ACHN (cell line): ENCODE measurements around the gene NUCB1.
"Not testable (repeated sequence)": the region's sequence is repeated elsewhere in the genome, so short reads cannot be mapped to it uniquely, and the experiment has no call there.

Experiments
- DNase-seq: peaks from one replicate; pipeline ENCODE4 v3.0.0-alpha.2; 2015
- in situ Hi-C: cut with HindIII; loops from 2 replicates; pipeline ENCODE4 v1.10.0; 2017; ENCODE audit warnings: low sequenced_read_pairs, low pct_ligation_motif_present, low pct_unique_long_range_greater_than_20kb

The NUCB1 gene

DNA sequence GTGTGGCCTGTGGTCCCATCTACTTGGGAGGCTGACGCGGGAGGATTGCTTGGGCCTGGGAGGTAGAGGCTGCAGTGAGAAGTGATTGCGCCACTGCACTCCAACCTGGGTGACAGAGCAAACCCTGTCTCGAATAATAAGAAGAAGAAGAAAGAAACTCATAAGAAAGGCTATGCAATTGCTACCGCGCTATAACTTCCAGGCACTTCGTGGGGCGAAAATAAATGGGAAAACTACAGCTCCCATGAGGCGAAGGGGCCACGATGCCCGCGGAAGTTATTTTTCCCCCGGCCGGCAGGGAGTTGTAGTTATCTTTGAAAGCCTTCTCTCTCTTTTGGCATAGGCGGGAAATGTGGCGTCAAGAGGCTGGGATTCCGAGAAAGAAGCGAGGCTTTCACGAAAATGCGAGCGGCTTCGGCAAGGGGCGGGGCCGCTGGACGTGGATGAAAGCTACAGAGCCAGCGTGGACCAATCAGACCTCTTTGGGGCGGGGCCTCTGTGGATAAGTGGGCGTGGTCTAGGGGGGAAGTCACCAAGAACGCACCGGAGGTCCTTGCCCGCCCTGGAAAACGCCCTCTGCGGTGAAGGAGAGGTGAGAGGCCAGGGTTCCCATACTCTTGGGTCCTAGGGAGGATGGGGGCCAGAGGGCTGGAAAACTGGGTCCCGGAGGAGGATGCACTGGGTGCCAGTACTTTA is at the start of gene NUCB1:
Gene NUCB1 (plus strand): TSS at position 532 of the 696 bp plus-strand sequence. CDS start 485 bp downstream, outside the sequence.
- DNase-seq: peak; percentile 98
- in situ Hi-C loops: no loop called here

DNA sequence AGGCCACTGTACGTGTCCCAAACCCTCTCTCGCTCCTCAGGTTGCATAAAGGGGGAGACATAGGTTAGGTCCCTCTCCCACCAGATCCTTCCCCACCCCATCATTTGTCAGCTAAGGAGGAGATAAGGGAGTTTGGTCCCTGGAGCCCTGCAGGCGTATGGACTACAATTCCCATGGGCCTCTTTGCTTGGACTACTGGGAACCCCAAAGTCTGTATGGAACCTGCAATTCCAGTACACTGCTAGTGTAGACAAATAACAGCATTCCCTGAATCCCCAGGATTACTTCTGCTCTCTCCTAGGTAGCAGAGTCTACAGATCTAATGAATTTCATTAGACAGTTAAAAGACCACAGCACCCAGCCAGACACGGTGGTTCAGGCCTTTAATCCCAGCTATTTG is 47.8 kb upstream of the NUCB1 start:
- DNase-seq: no peak
- in situ Hi-C loops: no loop called here

DNA sequence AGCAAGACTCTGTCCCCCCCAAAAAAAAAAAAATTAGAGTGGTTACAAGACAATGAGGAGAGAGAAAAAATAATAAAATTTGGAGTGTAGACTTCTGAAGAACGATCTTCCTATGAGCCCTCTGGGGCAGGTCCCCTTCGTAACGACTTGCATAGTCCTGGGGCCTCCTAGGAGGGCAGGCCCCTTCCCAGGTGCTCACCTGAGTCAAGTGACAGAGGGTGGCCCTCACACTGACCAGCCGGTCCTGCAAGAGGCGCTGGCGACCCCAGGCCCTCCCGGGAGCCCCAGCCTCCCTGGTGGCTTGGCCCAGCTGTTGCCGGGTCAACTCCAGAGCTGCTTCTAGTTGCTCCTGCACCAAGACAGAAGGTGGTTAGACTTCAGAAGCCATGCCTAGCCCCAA is 46.6 kb upstream of the NUCB1 start:
- in situ Hi-C loops: no loop called here
- DNase-seq: no peak

DNA sequence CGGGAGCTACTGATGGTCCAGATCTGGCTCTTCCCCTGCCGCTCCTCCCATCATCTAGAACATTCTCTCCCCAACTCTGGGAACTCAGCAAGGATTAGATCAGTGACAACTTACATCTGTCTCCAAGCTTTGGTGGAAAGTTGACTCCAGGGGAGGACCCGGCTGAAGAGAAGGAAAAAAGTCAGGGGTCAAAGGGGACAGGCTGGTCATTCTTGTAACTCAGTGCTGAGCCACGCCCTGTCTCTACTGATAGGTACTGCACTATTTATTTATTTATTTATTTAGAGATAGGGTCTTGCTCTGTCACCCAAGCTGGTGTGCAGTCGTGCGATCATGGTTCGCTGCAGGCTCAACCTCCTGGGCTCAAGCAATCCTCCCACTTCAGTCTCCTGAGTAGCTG is 46.0 kb upstream of the NUCB1 start:
- DNase-seq: no peak
- in situ Hi-C loops: no loop called here

DNA sequence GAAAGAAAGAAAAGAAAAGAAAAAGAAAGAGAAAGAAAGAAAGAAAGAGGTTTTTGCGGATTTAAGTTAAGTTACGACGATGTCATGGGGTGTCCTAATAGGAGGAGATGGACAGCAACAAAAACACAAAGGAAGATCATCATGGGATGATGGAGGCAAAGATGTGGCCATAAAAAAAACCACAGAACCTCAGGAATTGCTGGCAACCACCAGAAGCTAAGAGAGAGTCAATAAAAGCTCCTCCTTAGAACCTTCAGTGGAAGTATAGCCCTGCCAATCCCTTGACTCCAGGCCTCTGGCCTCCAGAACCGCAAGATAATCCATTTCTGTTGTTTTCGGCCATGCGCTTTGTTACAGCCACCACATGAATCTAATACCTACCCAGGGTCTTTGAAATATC is 43.2 kb upstream of the NUCB1 start:
- DNase-seq: no peak
- in situ Hi-C loops: no loop called here

DNA sequence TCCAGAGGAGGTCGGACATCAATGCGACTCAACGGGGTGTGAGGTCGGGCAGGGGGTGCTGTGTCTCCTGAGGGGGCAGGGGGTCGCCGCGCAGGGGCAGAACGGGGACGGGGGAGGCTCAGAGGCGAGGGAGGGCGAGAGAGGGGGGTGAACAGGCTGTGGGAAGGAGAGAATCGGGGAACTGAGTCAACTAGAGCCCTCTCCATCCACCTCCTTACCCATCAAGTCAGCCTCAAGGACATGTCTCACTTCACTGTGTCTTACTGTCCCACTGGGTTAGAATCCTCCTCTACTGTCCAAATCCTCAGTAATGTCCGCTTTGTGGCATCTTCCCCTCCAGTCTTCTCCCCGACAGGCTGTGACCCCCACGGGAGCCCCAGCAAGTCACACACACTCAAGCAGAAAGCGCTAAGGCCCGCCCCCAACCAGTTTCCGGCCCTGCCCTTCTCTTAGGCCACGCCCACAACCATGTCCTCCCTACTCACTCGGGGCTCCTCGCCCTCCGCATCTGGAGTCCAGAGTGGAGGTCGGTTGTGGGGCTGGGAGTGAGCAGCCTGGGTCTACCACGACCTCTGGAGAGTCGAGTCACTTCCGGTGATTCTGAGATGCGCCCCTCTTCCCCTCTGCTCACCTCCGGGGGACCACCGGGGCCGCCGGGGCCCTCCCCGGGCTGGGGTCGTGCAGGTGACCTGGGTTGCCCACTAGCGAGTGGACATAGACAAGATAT is 41.0 kb upstream of the NUCB1 start:
- no peak for DNase-seq
- in situ Hi-C loops: no loop called here

DNA sequence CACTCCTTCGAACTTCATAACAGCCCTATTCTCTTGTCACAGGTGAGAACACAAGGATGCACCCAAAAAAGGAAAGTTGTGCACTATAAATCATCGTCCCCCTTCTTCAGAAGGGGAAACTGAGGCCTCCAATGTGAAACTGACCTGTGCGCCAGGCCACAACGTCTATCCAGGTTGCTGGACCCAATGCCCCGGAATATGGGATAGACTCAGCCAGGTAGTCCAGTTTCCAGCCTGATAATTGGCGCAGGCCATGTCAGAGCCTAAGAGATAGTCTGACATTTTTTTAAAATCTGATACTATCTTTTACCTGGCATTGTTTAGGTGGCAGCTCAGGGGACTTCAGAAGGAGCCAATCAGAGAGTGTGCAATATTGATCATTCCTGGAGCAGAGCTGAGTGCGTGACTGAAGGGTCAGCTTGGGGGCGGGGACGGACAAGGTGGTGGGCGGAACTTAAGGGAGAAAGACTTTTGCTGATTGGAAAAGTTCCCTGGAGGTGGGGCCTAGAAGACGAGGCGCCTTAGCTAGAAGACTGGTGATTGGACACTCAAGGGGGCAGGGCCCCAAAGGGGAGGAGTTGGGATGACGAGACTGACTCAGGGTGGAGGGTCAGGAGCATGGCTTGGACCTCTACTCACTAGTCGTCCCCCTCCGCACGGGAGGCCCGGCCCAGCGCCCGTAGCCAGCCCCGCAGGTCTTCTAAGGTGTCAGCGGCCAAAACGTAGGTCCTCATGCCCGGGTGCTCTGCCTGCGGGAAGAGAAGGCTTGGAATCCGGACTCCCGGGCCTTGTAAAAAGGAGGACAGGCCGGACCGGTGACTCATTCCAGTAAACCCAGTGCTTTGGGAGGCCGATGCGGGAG is 40.2 kb upstream of the NUCB1 start:
- DNase-seq: no peak
- in situ Hi-C loops: no loop called here

DNA sequence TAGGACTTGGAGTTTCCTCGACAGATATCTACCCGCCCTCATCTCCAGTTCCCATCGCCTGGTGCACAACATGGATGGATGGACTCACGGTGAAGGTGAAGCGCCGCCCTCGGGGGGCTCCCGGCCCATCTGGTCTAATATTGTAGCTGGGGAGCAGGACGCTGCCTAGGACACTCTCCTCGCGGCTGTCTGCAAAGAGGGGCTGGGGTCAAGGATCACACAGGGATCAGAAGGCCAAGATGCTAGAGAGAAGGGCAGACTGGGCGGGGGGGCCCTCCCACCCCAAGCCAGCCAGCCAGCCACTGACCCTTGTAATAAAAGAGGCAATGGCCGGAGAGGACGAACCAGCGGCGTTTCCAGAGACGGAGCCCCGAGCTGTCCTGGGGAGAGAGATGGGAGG is 38.8 kb upstream of the NUCB1 start:
- in situ Hi-C loops: no loop called here
- no peak for DNase-seq

DNA sequence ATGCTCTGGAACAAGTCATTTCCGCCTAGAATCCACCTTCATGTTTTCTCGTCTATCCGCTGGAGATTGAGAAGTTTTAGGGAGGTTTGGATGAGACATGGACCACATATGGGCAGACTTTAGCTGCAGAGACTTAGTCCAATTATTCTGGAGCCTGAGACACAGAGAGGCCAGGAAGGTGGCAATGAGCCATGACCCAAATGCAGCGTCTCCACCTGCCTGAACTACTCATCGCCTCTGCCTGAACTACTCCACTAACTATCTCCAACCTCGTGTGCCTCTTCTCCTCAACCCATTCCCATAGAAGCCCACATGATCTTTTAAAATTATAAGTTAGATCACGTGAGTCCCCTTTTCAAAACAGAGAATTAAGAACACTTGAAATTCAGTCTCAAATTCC is 37.3 kb upstream of the NUCB1 start:
- in situ Hi-C loops: no loop called here
- no peak for DNase-seq

DNA sequence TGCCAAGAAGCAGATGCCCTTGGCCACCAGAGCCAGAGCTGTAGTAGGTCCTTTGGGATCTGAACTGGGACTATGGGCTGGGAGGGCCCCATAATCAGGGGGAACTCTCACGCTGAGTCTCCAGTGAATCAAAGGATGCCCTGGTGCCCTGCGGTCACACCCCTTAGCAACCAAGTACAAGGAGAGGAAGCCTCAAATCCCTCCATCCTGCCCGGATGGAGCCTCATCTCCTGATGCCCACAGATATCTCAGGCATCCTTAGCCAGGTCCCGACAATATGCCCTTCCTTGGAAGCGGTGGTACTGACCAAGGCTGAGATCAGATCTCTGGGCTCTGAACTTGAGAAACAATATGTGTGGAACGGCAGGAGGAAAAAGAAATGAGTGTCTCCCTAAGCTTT is 33.4 kb upstream of the NUCB1 start:
- DNase-seq: no peak
- in situ Hi-C loops: no loop called here

DNA sequence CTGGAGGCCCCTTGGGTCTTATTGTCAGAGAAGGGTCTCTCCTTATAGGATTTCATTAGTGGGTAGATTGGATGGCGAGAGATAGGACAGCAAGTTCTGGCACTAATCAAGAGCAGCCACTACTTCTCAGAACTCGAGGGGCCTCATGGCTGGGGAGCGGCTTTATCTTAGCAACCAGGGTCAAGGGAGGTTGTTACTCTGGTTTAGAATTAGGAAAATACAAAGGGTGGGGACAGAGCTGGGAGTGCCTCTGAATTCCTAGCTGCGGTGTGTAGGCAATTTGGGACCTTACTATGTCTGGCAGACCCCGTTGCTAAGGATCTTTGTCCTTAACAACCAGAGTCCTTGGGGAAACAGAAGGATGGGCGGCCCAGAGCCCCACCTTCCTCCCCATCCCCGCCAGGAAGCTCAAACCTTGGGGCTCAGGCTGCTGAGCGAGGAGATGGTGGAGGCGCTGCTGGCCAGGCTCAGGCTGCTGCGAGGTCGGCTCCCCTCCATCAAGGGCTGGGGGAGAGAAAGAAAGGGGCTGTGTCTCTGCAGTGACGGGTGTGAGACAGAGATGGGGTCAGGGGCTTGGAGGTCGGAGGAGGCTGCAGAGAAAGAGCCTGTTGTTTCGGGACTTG is 32.9 kb upstream of the NUCB1 start:
- no peak for DNase-seq
- in situ Hi-C loops: no loop called here

DNA sequence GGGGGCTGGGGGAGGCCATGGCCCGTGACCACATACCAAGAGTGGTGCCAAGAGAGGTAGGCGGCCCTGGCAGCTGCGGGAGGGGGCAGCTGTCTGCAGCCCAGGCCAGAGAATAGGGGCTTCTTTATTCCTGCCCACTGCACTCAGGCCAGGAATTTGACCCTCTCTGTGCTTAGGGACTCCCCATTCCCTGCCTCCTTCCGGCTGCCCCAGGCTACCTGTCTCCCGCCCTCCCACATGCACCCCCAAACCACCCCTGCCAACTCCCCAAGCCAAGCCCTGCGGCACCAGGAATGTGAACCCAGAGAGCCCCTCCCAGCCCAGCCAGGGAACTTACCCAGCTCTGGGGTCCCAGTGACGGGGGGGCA is 32.4 kb upstream of the NUCB1 start:
- no peak for DNase-seq
- in situ Hi-C loops: no loop called here

DNA sequence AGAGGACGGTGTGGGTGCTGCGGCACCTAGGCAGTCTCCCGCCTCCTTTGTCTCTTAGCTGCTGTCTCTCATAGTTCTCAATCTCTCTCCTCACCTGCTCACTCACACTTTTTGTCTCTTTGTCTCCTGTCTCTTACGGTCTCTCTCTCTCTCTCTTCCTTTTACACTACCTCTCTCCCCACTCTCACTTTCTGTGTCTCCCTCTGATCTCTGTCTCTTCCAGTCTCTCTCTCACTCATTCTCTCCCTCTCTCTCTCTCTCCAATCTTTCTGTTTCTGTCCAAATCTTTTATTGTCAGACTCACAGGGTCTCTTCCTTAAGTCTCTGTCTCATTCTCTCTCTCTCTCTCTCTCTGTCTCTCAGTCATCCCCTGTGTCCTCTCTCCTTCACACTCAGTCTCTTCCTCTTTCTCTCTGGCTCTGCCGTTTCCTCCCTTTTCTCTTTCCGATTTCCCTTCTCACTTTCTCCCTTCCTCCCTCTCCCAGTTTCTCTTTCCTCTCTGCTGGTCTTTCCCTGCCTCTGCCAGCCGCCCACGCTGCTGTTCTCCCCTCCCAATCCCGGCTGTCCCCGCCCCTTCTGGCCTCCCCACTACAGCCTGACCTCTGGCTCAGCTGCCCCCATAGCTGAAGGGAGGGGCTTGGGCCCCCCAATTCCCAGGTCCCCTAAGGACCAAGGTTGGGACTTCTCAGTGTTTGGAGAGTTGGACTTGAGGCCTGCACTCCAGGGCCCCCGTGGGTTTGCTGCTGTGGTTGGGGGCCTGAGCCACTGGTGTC is 31.8 kb upstream of the NUCB1 start, which contains the start of gene PLEKHA4:
Gene PLEKHA4 (minus strand): TSS at position 504 of the 773 bp plus-strand sequence. CDS start 997 bp downstream, outside the sequence.
- DNase-seq: peak; percentile 50
- in situ Hi-C loops: no loop called here

DNA sequence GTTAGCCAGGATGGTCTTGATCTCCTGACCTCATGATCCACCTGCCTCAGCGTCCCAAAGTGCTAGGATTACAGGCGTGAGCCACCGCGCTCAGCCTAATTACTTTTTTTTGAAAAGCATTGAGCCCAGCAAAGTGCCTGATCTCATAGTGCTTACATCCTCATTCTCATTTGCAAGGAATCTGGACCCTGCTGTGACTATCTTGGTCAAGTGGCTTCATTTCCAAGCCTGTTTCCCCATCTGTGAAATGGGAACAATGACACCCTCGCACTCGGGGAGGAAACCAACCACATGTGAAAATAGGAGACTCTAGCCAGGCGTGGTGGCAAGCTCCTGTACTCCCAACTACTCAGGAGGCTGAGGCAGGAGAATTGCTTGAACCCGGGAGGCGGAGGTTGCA is 30.1 kb upstream of the NUCB1 start:
- DNase-seq: no peak
- in situ Hi-C loops: no loop called here

DNA sequence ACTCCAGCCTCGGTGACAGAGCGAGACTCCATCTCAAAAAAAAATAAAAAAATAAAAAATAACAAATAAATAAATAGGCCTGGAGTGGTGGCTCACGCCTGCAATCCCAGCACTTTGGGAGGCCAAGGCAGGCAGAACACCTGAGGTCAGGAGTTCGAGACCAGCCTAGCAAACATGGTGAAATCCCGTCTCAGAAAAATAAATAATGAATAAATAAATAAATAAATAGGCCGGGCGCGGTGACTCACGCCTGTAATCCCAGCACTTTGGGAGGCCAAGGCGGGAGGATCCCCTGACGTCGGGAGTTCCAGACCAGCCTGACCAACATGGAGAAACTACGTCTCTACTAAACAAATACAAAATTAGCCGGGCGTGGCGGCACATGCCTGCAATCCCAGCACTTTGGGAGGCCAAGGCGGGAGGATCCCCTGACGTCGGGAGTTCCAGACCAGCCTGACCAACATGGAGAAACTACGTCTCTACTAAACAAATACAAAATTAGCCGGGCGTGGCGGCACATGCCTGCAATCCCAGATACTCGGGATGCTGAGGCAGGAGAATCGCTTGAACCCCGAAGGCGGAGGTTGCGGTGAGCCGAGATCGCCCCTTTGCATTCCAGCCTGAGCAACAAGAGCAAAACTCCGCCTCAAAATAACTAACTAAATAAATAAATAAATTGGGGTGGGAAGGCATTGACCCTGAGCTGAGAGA is 28.5 kb upstream of the NUCB1 start:
- DNase-seq, in situ Hi-C loops: not testable (repeated sequence)

DNA sequence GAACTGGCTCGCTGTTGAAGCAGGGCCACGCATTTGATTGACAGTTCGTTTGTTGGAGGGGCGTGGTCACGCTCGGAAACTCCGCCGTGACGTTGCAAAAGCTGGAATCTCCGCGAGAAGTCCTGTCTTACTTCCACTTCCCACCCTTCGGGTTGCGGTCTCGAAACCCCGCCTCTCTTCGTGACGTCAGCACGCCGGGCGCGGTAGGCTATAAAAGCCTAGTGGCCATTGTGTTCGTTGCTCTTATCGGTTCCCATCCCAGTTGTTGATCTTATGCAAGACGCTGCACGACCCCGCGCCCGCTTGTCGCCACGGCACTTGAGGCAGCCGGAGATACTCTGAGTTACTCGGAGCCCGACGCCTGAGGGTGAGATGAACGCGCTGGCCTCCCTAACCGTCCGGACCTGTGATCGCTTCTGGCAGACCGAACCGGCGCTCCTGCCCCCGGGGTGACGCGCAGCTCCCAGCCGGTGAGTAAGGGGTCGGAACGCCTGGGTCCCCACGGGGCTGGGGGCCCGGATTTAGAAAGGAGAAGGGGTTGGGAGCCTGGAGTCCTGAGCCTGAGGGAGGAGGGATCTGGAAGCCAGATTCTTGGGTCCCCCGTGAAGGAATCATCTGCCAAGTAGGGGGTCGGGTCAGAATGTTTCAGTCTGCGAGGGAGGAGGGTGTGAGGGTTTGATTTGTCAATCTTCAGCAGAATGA is 27.8 kb upstream of the NUCB1 start, which contains the start of gene PPP1R15A:
Gene PPP1R15A (plus strand): TSS at position 240 of the 702 bp plus-strand sequence. CDS start 813 bp downstream, outside the sequence.
- peak; percentile 95 for DNase-seq
- in situ Hi-C loops: no loop called here

DNA sequence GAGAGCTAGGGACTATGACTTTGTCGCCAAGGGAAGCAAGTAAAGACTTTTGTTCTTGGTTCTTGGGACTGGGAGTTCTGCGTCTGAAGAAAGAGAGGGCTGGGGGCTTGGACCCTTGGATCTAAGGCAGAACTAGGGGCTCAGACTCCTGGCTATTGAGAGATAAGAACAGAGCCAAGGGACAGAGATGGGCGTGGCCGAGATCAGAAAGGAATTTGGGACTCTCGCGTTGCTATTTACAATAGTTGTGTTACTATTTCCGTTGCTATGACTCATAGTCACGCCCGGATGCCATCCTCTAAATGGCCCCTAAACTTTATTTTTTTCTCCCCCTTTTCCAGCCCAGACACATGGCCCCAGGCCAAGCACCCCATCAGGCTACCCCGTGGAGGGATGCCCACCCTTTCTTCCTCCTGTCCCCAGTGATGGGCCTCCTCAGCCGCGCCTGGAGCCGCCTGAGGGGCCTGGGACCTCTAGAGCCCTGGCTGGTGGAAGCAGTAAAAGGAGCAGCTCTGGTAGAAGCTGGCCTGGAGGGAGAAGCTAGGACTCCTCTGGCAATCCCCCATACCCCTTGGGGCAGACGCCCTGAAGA is 27.1 kb upstream of the NUCB1 start:
- peak; percentile 92 for DNase-seq
- in situ Hi-C loops: no loop called here
